Panc1 (cell line): Measurements from ENCODE around the gene VNN1. TPM values are rescaled to one million over a fixed set of nuclear protein-coding genes. Genes with fewer than 3 reads are reported as not detected.

ENCODE experiments used
- ATAC-seq: fragments of 200-7000 bp; cut with Tn5 transposase; 2 replicates; pipeline ENCODE4 v1.9.1; 2020; ENCODE audit warnings: mild to moderate bottlenecking, moderate library complexity
- BruUV-seq: library from RNA; stranded (reverse); fragments of 400-500 nt; replicated peaks from 2 replicates; lab custom pipeline; 2021; lab: Mats Ljungman, UMichigan
- CTCF ChIA-PET: fragments of 300-600 bp; sonication (Branson Sonifier 250); formaldehyde crosslinking; loops from one replicate; lab custom pipeline; 2022; ENCODE audit warnings: antibody characterized with exemption; lab: Charles Lee
- POLR2A ChIA-PET: fragments of 300-600 bp; sonication (Branson Sonifier 250); formaldehyde crosslinking; loops from one replicate; lab custom pipeline; 2022; ENCODE audit warnings: antibody characterized with exemption; lab: Charles Lee
- DNase-seq: peaks from one replicate; pipeline ENCODE4 v3.0.0-alpha.2; 2010; ENCODE audit warnings: low read depth, low spot score
- H3K27ac ChIP-seq: 2 replicates; pipeline ENCODE4 v1.5.1; 2011; ENCODE audit warnings: mild to moderate bottlenecking, low read length, inconsistent platforms
- H3K27me3 ChIP-seq: fragments of 200-500 bp; sonication (Bioruptor generic); 2 replicates; pipeline ENCODE4 v1.6.0; 2014; ENCODE audit warnings: low read length, inconsistent platforms; ENCODE audit not compliant: control insufficient read depth, insufficient read depth
- H3K36me3 ChIP-seq: fragments of 200-500 bp; sonication (Bioruptor generic); 2 replicates; pipeline ENCODE4 v1.5.1; 2014; ENCODE audit warnings: inconsistent platforms, mild to moderate bottlenecking, low read length, moderate library complexity; ENCODE audit not compliant: control insufficient read depth, insufficient read depth
- H3K4me1 ChIP-seq: 2 replicates; pipeline ENCODE4 v1.5.1; 2011; ENCODE audit warnings: inconsistent platforms, mild to moderate bottlenecking, low read length, moderate library complexity; ENCODE audit not compliant: control insufficient read depth, insufficient read depth
- H3K4me3 ChIP-seq, 2 experiments: 2 replicates each; pipeline ENCODE4 v1.5.1; 2011 to 2012; ENCODE audit warnings: low read depth in 2 of 2, low read length in 2 of 2, mild to moderate bottlenecking in 2 of 2, inconsistent platforms in 1 of 2, moderate library complexity in 1 of 2
- H3K9me3 ChIP-seq: fragments of 200-500 bp; sonication (Bioruptor generic); 2 replicates; pipeline ENCODE4 v1.5.1; 2014; ENCODE audit warnings: low read depth, mild to moderate bottlenecking, inconsistent platforms, low read length, moderate library complexity; ENCODE audit not compliant: control insufficient read depth, insufficient read depth
- CTCF ChIP-seq: fragments of 450-650 bp; IDR thresholded peaks from 2 replicates; pipeline ENCODE4 v1.5.1; 2017; ENCODE audit warnings: mild to moderate bottlenecking
- POLR2AphosphoS5 ChIP-seq: IDR thresholded peaks from 2 replicates; pipeline ENCODE4 v1.6.1; 2012; ENCODE audit warnings: mild to moderate bottlenecking, low read depth, low read length, moderate library complexity
- REST ChIP-seq, 2 experiments: IDR thresholded peaks; 2 replicates each; pipeline ENCODE4 v1.6.1; 2011 to 2012; ENCODE audit warnings: low read depth in 2 of 2, control low read depth in 1 of 2, low read length in 1 of 2, mild to moderate bottlenecking in 1 of 2, moderate library complexity in 1 of 2; ENCODE audit not compliant: insufficient read depth in 1 of 2
- SIN3A ChIP-seq: IDR thresholded peaks from 2 replicates; pipeline ENCODE4 v1.6.1; 2012; ENCODE audit warnings: low read depth, mild to moderate bottlenecking, low read length, moderate library complexity, borderline replicate concordance; ENCODE audit not compliant: insufficient read depth
- TCF7L2 ChIP-seq: IDR thresholded peaks from 2 replicates; pipeline ENCODE4 v1.6.1; 2011; ENCODE audit warnings: mild to moderate bottlenecking, low read depth, low read length, inconsistent platforms
- in situ Hi-C: cut with HindIII; loops from 2 replicates; pipeline ENCODE4 v1.10.0; 2016; ENCODE audit warnings: low sequenced_read_pairs, low pct_unique_long_range_greater_than_20kb
- intact Hi-C: fragments of 100-400 bp; cut with micrococcal nuclease; formaldehyde crosslinking; loops from one replicate; pipeline ENCODE4 v1.10.0; 2022; ENCODE audit not compliant: unreplicated experiment
- total RNA-seq: library from RNA; stranded (reverse); gene quantifications from one replicate; pipeline ENCODE4 v1.2.1, GENCODE V29; 2021; ENCODE audit not compliant: unreplicated experiment

The VNN1 gene
- total RNA-seq, 1 experiment from 2014 or later = not detected

- ATAC-seq (no peak), DNase-seq (peak; percentile 52)
- Histone ChIP-seq H3K9me3 (no peaks in the 10 kb centered on the region), H3K36me3 (no peaks in the 10 kb centered on the region), H3K4me1 (no peaks in the 10 kb centered on the region), H3K27ac (no peak overlapping the region), H3K4me3 (no peak overlapping the region), H3K27me3 (no peaks in the 10 kb centered on the region)
- in situ Hi-C loops = no loop called here
- ChIA-PET POLR2A (no interaction called here), CTCF (no interaction called here)
- intact Hi-C loops = no loop called here
- TF ChIP-seq REST (IDR thresholded peaks at IDR 0.05; ENCODE audit: insufficient read depth in 1 of 2, low read depth in 2 of 2, low read length in 1 of 2) (no peak), CTCF (peak; percentile 22; the same call in 1 of the 2 replicates)
- no TSS peak for BruUV-seq
Measured at GRCh38 chr6:132734694-132735236, 20.9 kb upstream of the VNN1 start.

- no TSS peak for BruUV-seq
- ChIA-PET CTCF (no interaction called here), POLR2A (no interaction called here)
- no peak for DNase-seq
- intact Hi-C loops = no loop called here
- no peaks in the 10 kb centered on the region for H3K27me3 ChIP-seq
- no peak for ATAC-seq
- in situ Hi-C loops = no loop called here
- no peaks in the 10 kb centered on the region for H3K4me1 ChIP-seq
- H3K9me3 ChIP-seq = no peaks in the 10 kb centered on the region
- no peak overlapping the region for H3K4me3 ChIP-seq
- no peak for TF ChIP-seq REST (IDR thresholded peaks at IDR 0.05; ENCODE audit: insufficient read depth in 1 of 2, low read depth in 2 of 2, low read length in 1 of 2)
- TF ChIP-seq TCF7L2 = no peak
- no peak for TF ChIP-seq POLR2AphosphoS5
- no peak for TF ChIP-seq SIN3A
- H3K27ac ChIP-seq = no peak overlapping the region
- H3K36me3 ChIP-seq = no peaks in the 10 kb centered on the region
Measured at GRCh38 chr6:132733814-132734213, 20.0 kb upstream of the VNN1 start.
